ENCODE measurements around the gene ACTA1.
A peak's percentile ranks its signal among the peaks of the same experiment; 100 is the strongest.
"Not testable (repeated sequence)": the region's sequence is repeated elsewhere in the genome, so short reads cannot be mapped to it uniquely, and the experiment has no call there.

Gene ACTA1

GRCh38 chr1:229434005-229434640, at the start of gene ACTA1:
Gene ACTA1 (minus strand): TSS chr1:229434094. CDS start chr1:229433115, 979 bp downstream.
- Histone ChIP-seq H3K4me3 (ENCODE audit: insufficient read length, low read depth) (peak within 1 kb of the TSS; percentile 41), H3K27me3 (ENCODE audit: insufficient read depth, insufficient read length) (peaks cover 76% of the 10 kb centered on the region), H3K36me3 (ENCODE audit: insufficient read depth, insufficient read length, low read length) (peaks cover 2% of the 10 kb centered on the region), H3K9me3 (ENCODE audit: insufficient read depth, low read length) (no peaks in the 10 kb centered on the region), H3K9ac (ENCODE audit: insufficient read length, low read depth) (peak within 1 kb of the TSS; percentile 56), H3K4me1 (ENCODE audit: insufficient read depth, insufficient read length) (peaks cover 19% of the 10 kb centered on the region)
- DNase-seq (ENCODE audit: low read depth, low spot score): no peak
- TF ChIP-seq SUZ12 (IDR thresholded peaks at IDR 0.05; ENCODE audit: extremely low read depth, insufficient read depth, insufficient read length) (peak; percentile 72), ZNF274 (IDR thresholded peaks at IDR 0.05; ENCODE audit: low read depth, low read length) (no peak)

- Histone ChIP-seq H3K4me3 (ENCODE audit: insufficient read length, low read depth) (no peak overlapping the region), H3K9me3 (ENCODE audit: insufficient read depth, low read length) (no peaks in the 10 kb centered on the region), H3K27me3 (ENCODE audit: insufficient read depth, insufficient read length) (no peaks in the 10 kb centered on the region), H3K4me1 (ENCODE audit: insufficient read depth, insufficient read length) (no peaks in the 10 kb centered on the region), H3K9ac (ENCODE audit: insufficient read length, low read depth) (no peak overlapping the region), H3K36me3 (ENCODE audit: insufficient read depth, insufficient read length, low read length) (peaks cover 87% of the 10 kb centered on the region)
- no peak for TF ChIP-seq SUZ12 (IDR thresholded peaks at IDR 0.05; ENCODE audit: extremely low read depth, insufficient read depth, insufficient read length)
- TF ChIP-seq YY1 (IDR thresholded peaks at IDR 0.05; ENCODE audit: insufficient read depth, insufficient read length): no peak
- no peak for TF ChIP-seq ZNF274 (IDR thresholded peaks at IDR 0.05; ENCODE audit: low read depth, low read length)
- no peak for DNase-seq (ENCODE audit: low read depth, low spot score)
These were observed 48.6 kb upstream of the ACTA1 start for GRCh38 chr1:229482511-229482910.

GRCh38 chr1:229480495-229480894, 46.6 kb upstream of the ACTA1 start:
- H3K27me3 ChIP-seq (ENCODE audit: insufficient read depth, insufficient read length): no peaks in the 10 kb centered on the region
- peaks cover 78% of the 10 kb centered on the region for H3K36me3 ChIP-seq (ENCODE audit: insufficient read depth, insufficient read length, low read length)
- no peak overlapping the region for H3K4me3 ChIP-seq (ENCODE audit: insufficient read length, low read depth)
- no peak for DNase-seq (ENCODE audit: low read depth, low spot score)
- TF ChIP-seq SUZ12 (IDR thresholded peaks at IDR 0.05; ENCODE audit: extremely low read depth, insufficient read depth, insufficient read length) (no peak), YY1 (IDR thresholded peaks at IDR 0.05; ENCODE audit: insufficient read depth, insufficient read length) (no peak), ZNF274 (IDR thresholded peaks at IDR 0.05; ENCODE audit: low read depth, low read length) (no peak)
- H3K9me3 ChIP-seq (ENCODE audit: insufficient read depth, low read length): no peaks in the 10 kb centered on the region
- H3K9ac ChIP-seq (ENCODE audit: insufficient read length, low read depth): no peak overlapping the region
- no peaks in the 10 kb centered on the region for H3K4me1 ChIP-seq (ENCODE audit: insufficient read depth, insufficient read length)

- Histone ChIP-seq H3K36me3 (ENCODE audit: insufficient read depth, insufficient read length, low read length) (peaks cover 79% of the 10 kb centered on the region), H3K27me3 (ENCODE audit: insufficient read depth, insufficient read length) (no peaks in the 10 kb centered on the region), H3K9ac (ENCODE audit: insufficient read length, low read depth) (no peak overlapping the region), H3K4me1 (ENCODE audit: insufficient read depth, insufficient read length) (no peaks in the 10 kb centered on the region), H3K4me3 (ENCODE audit: insufficient read length, low read depth) (no peak overlapping the region), H3K9me3 (ENCODE audit: insufficient read depth, low read length) (no peaks in the 10 kb centered on the region)
- no peak for TF ChIP-seq YY1 (IDR thresholded peaks at IDR 0.05; ENCODE audit: insufficient read depth, insufficient read length)
- no peak for TF ChIP-seq SUZ12 (IDR thresholded peaks at IDR 0.05; ENCODE audit: extremely low read depth, insufficient read depth, insufficient read length)
- no peak for TF ChIP-seq ZNF274 (IDR thresholded peaks at IDR 0.05; ENCODE audit: low read depth, low read length)
- DNase-seq (ENCODE audit: low read depth, low spot score): no peak
These were observed 45.9 kb upstream of the ACTA1 start for GRCh38 chr1:229479660-229480399.

- TF ChIP-seq YY1 (IDR thresholded peaks at IDR 0.05; ENCODE audit: insufficient read depth, insufficient read length): no peak
- no peak for TF ChIP-seq SUZ12 (IDR thresholded peaks at IDR 0.05; ENCODE audit: extremely low read depth, insufficient read depth, insufficient read length)
- TF ChIP-seq ZNF274 (IDR thresholded peaks at IDR 0.05; ENCODE audit: low read depth, low read length): no peak
- Histone ChIP-seq H3K9me3 (ENCODE audit: insufficient read depth, low read length) (no peaks in the 10 kb centered on the region), H3K27me3 (ENCODE audit: insufficient read depth, insufficient read length) (no peaks in the 10 kb centered on the region), H3K9ac (ENCODE audit: insufficient read length, low read depth) (no peak overlapping the region), H3K4me3 (ENCODE audit: insufficient read length, low read depth) (no peak overlapping the region), H3K4me1 (ENCODE audit: insufficient read depth, insufficient read length) (no peaks in the 10 kb centered on the region), H3K36me3 (ENCODE audit: insufficient read depth, insufficient read length, low read length) (peaks cover 83% of the 10 kb centered on the region)
- DNase-seq (ENCODE audit: low read depth, low spot score): no peak
These were observed 45.0 kb upstream of the ACTA1 start for GRCh38 chr1:229478852-229479251.

- H3K27me3 ChIP-seq (ENCODE audit: insufficient read depth, insufficient read length); H3K9me3 ChIP-seq (ENCODE audit: insufficient read depth, low read length); H3K9ac ChIP-seq (ENCODE audit: insufficient read length, low read depth); DNase-seq (ENCODE audit: low read depth, low spot score); H3K4me3 ChIP-seq (ENCODE audit: insufficient read length, low read depth); H3K4me1 ChIP-seq (ENCODE audit: insufficient read depth, insufficient read length): not testable (repeated sequence)
- peaks cover 78% of the 10 kb centered on the region for H3K36me3 ChIP-seq (ENCODE audit: insufficient read depth, insufficient read length, low read length)
These were observed 42.0 kb upstream of the ACTA1 start for GRCh38 chr1:229475859-229476258.

- H3K36me3 ChIP-seq (ENCODE audit: insufficient read depth, insufficient read length, low read length): peaks cover 80% of the 10 kb centered on the region
- no peaks in the 10 kb centered on the region for H3K4me1 ChIP-seq (ENCODE audit: insufficient read depth, insufficient read length)
- DNase-seq (ENCODE audit: low read depth, low spot score): no peak
- no peaks in the 10 kb centered on the region for H3K9me3 ChIP-seq (ENCODE audit: insufficient read depth, low read length)
- TF ChIP-seq SUZ12 (IDR thresholded peaks at IDR 0.05; ENCODE audit: extremely low read depth, insufficient read depth, insufficient read length) (no peak), YY1 (IDR thresholded peaks at IDR 0.05; ENCODE audit: insufficient read depth, insufficient read length) (no peak), ZNF274 (IDR thresholded peaks at IDR 0.05; ENCODE audit: low read depth, low read length) (no peak)
- H3K27me3 ChIP-seq (ENCODE audit: insufficient read depth, insufficient read length): no peaks in the 10 kb centered on the region
- H3K4me3 ChIP-seq (ENCODE audit: insufficient read length, low read depth): no peak overlapping the region
- H3K9ac ChIP-seq (ENCODE audit: insufficient read length, low read depth): no peak overlapping the region
These were observed 40.6 kb upstream of the ACTA1 start for GRCh38 chr1:229474509-229474908.
